Measurements from ENCODE around the gene GOLGA2.
A peak's percentile ranks its signal among the peaks of the same experiment; 100 is the strongest.

GOLGA2 gene, protein sequence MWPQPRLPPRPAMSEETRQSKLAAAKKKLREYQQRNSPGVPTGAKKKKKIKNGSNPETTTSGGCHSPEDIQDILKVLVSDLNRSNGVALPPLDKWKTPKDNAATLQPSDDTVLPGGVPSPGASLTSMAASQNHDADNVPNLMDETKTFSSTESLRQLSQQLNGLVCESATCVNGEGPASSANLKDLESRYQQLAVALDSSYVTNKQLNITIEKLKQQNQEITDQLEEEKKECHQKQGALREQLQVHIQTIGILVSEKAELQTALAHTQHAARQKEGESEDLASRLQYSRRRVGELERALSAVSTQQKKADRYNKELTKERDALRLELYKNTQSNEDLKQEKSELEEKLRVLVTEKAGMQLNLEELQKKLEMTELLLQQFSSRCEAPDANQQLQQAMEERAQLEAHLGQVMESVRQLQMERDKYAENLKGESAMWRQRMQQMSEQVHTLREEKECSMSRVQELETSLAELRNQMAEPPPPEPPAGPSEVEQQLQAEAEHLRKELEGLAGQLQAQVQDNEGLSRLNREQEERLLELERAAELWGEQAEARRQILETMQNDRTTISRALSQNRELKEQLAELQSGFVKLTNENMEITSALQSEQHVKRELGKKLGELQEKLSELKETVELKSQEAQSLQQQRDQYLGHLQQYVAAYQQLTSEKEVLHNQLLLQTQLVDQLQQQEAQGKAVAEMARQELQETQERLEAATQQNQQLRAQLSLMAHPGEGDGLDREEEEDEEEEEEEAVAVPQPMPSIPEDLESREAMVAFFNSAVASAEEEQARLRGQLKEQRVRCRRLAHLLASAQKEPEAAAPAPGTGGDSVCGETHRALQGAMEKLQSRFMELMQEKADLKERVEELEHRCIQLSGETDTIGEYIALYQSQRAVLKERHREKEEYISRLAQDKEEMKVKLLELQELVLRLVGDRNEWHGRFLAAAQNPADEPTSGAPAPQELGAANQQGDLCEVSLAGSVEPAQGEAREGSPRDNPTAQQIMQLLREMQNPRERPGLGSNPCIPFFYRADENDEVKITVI

DNA sequence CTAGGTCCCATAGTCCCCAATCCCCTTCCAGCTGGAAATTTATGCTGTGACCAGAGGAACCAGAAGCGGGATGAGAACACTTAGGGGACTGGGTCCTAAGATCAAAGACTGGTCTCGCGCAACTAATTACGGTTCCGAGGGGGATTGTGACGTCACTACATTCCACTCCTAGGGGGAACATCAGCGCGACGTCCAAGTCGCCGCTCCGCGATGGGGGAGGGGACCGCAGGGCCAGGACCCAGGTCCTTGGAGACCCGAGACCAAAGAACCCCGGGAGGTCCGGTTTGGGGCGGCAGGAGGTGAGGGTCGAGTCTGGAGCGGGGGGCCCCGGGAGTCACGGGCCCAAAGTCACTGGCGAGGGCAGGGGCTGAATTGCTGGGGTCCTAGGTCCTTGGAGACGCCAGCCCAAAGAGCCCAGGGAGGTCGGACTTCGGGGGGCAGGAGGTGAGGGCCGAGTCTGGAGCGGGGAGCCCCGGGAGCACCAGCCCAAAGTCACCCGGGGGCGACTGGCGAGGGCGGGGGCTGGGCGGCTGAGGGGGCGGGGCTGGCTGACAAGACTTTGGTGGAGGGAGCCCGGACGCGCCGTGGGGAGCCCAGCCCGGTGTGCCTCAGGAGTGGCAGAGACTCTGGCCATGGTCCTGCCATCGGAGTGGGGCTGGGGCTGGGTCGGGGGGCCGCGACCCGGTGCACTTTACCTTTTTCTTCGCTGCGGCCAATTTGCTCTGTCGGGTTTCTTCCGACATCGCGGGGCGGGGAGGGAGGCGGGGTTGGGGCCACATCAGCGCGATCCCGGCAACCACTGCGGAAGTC lies at the start of gene GOLGA2:
TSS of gene GOLGA2 (minus strand) at position 810 of the 810 bp plus-strand sequence. CDS start at position 779, 31 bp downstream.
- DNase-seq: peak; percentile 73

DNA sequence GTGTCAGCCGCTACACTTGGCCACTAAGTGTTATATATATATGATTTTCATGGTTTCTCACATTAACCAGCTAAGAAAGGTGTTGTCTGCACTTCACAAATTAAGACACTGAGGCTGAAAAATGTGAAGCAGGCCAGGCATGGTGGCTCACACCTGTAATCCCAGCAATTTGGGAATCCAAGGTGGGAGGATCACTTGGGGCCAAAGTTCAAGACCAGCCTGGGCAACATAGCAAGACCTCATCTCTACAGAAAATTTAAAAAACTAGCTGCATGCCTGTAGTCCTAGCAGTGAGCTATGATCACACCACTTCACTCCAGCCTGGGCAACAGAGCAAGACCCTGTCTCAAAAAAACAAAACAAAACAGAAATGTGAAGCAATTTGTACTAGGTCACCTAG lies 48.6 kb upstream of the GOLGA2 start:
- DNase-seq: no peak

DNA sequence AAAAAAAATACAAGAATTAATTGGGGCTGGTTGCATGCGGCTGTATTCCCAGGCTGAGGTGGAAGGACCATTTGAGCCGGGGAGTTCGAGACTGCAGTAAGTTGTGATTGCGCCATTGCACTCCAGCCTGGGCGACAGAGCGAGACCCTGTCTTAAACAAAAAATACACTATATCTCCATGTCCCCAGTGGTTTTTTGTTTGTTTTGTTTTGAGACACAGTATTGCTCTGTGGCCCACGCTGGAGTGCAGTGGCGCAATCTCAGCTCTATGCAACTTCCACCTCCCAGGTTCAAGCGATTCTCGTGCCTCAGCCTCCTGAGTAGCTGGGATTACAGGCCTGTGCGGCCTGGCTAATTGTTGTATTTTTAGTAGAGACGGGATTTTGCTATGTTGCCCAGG lies 48.0 kb upstream of the GOLGA2 start:
- DNase-seq: no peak

DNA sequence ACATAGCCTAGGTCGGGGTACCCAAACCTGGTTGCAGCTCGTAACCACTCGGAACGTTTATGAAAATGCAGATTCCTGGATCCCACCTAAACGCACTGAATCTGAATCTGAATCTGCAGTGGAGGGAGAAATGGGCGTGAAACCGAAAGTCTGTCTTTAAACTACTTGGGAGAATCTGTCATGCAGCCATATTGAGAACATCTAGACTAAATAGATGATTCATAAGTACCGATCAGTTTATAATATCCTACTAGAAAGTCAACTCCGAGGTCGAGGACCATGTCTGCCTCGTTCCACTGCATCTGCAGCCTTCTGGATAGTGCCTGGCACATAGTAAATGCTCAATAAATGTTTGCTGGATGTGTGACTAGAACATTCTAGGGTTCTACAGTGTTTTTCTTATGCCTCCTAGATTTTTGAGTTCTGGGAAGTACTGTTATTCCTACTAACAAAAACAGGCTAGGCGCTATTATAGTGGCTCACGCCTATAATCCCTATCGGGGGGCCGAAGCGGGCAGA lies 47.5 kb upstream of the GOLGA2 start:
- no peak for DNase-seq

DNA sequence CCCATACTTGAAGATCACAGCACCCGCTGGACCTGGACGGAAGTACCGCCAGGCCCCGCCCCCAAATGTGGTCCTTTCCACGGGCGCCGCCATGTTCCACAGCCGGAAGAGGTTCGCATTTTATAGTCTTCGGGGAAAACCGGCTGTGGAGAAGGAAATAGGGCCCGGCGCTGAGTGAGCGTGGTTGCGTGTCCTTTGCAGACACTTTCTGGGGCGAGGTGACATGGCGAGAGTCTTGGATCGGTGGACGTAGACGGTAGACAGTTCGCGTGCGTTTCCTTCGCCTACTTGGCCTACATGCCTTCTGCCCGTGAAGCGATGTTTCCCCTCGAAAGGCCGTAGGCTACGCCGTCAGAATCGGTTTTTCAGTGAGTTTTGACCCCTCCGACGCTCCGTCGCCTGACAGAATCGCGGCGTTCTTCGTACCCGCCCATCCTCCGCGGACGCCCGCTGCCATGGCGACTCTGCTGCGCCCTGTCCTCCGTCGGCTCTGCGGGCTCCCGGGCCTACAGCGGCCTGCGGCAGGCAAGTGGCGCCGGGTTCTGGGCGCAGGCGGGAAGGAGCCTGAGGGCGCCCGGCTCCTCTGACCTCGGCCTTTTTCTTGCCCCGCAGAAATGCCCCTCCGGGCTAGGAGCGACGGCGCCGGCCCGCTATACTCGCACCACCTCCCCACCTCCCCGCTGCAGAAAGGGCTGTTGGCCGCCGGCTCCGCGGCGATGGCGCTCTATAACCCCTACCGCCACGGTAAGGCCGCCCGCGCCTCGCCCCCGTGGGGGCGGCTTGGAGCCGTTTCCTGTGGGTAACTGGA lies 46.8 kb upstream of the GOLGA2 start, which contains the start of the genes COQ4 and TRUB2:
TSS of gene COQ4 (plus strand) at position 436 of the 808 bp plus-strand sequence. CDS start at position 456, 20 bp downstream.
TSS of gene TRUB2 (minus strand) at position 44 of the 808 bp plus-strand sequence. CDS start at position 5, 39 bp downstream.
- DNase-seq: peak; percentile 96

DNA sequence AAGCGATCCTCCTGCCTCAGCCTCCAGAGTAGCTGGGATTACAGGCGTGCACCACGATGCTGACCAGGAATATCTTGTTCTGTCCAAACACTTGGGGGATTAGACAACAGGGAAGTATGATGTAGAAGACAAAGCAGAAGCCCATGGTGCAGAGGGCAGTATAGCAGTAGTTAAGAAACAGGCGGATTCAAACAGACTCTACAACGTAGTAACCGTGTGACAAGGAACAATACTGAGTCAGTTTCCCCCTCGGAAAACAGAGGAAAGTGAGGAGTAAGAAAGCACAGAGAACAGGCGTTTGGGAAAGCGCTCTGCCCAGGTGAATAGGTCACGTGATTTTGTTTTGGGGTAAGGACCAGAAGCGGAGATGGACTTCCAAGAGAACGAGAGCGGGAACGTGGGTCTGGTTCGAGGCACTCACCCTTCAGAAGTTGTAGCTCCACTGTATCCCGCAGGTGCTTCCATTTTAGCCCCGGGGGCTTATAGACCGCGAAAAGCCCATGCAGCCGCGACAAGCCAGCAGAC lies 46.1 kb upstream of the GOLGA2 start:
- no peak for DNase-seq

DNA sequence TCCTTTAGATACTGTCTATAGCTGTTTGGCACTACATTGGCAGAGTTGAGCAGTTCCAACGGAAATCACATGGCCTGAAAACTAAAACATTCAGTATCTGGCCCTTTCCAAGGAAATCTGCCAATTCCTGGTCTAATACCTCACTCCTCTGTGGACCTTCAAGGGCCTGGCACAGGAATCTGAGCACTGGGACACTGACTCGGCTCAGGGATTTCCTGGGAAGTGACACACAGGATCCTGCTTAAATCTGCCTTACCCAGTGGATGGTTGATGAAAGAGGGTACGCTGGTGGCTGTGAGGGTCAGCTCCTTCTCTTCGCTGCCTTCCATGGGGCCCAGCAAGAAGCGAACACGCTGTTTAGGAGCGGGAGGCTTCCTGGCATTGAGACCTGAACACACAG lies 45.5 kb upstream of the GOLGA2 start:
- no peak for DNase-seq

DNA sequence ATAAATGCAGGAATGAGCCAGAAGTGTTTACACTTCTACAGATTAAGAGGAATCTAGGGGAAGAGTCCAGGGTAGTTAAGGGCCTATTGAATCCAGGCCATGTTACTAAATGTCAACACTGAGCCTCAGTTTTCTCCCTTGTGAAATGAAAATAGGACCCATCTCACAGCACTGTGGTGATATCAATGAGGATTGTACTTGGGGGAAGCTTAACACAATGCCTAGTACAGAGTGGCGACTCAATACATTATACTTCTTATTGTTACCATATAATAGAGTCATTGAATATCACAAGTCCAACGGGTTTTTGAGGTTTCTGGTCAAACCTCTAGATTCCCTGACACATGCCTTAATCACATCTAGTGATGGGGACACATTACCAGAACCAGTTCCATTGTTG lies 41.8 kb upstream of the GOLGA2 start:
- no peak for DNase-seq

DNA sequence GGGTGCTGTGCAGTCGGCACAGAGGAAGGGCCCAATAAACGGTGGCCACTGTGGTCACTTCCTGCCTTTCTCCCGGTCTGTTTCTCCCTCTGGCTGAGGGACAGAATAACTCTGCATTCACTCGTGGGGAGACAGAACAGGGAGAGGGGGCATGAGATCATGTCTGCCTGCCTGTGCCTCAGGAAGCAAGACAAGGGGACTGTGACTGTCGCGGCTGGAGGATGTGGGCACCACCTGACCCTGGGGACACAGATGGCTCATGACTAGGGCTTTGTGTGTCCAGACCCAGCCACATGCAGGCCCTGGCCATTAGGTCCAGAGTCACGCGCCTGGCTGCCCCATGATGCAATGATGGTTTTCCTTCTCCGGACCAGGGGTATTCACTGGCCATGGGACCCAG lies 40.6 kb upstream of the GOLGA2 start:
- DNase-seq: no peak

DNA sequence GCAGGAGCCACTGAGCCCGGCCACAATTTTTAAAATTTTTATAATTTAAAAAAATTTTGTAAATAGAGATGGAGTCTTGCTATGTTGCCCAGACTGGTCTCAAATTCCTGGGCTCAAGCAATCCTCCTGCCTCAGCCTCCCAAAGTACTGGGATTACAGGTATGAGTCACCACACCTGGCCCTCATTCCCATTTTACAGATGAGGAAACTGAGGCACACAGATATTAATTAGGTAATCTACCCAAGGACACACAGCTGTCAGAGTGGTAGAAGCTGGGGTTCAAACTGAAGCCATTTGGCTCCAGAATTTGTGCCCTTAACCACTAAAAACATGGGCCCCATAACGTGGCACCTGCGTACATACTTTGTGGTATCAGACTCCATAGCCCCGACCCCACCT lies 38.9 kb upstream of the GOLGA2 start:
- no peak for DNase-seq

DNA sequence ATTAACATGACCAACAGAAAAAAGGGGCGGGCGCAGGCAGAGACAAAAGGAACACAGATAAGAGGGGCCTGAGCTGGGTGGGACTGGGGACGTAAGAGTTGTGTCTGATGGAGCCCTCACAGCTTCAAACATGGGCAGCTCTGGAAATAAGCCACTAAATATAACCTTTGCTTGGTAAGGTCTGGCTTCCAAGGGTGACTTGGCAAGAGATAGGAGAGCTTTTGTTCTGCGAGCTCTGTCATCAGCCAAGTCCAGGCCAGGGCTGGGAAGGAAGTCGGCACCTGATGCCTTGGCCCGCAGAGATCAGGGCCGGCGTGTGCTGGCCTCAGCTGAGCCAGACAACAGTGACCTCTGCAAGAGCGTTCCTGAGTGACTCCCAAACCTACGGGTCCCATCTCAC lies 34.7 kb upstream of the GOLGA2 start:
- no peak for DNase-seq

DNA sequence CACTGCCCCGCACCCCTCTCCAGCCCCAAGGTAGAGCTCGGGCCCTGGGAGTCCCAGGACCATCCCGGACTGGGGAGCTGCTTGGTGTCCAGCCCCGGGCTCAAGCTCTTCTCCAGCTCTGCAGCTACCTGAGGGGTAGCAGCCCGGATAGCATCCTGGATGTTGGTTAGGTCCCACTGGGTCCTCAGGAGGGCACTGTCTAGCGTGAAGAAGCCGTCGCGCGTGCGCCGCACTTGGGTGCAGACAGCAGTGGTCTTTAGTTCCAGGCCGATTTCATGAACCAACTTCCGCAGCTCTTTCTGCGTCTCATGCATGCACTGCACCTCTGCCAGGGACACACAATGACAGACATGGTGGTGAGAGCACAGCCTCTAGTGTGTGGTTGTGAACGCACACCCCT lies 33.7 kb upstream of the GOLGA2 start:
- no peak for DNase-seq

DNA sequence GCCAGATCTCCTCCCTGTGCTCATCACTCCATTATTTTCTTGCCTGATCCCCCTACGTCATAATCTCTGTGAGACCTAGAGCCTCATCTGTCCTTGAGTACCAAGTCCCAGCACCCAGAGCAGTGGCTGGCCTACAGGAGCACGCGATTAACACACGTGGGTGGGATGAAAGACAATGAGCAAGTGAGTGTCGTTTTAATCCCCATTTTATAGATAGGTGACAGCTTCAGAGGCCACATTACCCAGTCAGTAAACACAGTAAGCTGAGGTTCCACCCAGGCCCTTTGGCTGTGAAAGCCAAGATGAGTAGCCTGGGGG lies 29.1 kb upstream of the GOLGA2 start:
- DNase-seq: no peak

DNA sequence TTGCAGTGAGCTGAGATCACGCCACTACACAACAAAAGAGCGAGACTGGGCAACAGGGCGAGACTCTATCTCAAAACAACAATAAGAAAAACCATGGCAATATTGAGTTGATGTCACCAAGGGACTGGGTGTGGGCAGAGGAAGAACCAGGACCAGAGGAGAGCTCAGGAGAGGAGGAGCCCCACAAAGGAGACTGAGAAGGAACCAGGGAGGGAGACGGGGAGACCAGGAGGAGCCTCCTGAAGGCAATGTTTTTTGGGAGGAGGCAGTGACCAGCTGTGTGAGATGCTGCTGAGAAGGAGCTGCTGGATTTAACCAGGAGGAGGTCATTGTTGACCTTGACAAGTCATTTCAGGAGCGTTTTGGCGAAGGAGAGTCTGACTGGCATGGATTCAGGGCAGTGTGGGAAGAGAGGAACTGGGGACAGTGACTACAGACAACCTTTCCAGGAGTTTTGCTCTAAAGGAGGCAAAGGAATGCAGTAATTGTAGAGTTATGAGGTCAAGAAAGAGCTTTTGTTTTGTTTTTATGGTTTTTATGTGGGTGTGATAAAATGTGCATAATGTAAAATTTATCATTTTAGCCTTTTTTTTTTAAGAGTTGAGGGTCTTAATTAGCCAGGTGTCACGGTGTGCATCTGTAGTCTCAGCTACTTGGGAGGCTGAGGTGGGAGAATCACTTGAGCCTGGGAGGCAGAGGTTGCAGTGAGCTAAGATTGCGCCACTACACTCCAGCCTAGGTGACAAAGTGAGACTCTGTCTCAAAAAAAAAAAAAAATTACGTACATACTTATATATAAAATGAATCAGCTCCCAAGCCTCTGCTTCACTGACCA lies 28.5 kb upstream of the GOLGA2 start:
- DNase-seq: no peak

DNA sequence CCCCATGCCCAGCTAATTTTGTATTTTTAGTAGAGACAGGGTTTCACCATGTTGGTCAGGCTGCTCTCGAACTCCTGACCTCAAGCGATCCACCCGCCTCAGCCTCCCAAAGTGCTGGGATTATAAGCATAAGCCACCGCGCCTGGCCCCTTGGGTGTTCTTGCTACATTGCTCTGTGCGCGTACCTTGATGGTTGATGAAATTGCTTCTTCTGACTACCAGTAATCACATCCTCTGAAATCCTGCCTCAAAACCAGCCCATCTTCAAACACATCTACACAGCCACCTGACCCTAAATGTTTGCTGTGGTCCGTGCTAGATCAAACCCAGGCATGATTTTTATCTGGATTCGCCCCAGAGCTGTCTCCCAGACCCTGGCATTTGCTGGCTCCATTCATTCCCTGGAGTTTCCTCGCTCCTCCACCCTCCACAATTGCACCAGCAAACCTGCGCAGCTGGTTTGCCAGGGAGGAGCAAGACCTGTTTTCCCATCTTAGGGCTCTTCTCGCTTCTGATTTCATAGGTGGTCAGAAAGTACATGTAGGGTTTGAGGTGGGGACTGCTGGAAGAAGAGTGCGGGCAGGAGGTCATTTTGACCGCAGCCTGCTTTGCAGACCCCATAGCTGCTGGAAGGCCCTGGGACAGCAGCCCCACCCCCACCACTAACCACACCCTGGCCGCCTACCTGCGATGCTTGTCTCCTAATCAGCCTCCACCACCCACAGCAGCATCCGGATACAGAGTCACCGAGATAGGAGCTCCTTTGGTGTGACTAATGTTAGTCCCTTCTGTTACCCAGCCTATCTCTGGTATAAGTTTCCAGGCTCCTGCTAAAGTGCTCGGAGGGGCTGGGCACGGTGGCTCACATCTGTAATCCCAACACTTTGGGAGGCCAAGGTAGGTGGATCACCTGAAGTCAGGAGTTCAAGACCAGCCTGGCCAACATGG lies 23.0 kb upstream of the GOLGA2 start:
- DNase-seq: no peak

DNA sequence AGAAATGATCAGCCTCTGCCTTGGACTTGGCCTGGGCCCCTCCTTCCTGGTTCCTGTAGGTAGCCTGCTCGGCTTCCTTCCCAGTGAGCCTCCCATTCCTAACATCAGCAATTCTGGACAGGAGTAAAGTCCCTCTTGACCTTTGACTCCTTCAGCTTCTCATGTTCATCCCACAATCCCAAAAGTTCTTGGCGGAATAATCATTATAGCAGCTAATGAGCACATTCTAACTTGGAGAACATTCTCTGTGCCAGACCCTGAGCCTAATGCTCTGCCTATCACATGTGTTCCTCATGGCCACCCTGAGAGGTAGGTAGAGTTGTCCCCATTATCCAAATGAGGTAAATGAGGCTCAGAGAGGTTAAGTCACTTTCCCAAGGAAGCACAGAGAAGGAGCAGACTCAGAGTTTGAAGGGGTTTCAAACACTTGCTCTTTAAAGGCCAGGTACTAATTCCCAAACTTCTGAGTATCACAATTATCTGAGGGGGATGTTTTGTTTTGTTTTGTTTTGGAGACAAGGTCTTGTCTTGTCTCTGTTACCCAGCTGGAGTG lies 21.5 kb upstream of the GOLGA2 start:
- DNase-seq: no peak

DNA sequence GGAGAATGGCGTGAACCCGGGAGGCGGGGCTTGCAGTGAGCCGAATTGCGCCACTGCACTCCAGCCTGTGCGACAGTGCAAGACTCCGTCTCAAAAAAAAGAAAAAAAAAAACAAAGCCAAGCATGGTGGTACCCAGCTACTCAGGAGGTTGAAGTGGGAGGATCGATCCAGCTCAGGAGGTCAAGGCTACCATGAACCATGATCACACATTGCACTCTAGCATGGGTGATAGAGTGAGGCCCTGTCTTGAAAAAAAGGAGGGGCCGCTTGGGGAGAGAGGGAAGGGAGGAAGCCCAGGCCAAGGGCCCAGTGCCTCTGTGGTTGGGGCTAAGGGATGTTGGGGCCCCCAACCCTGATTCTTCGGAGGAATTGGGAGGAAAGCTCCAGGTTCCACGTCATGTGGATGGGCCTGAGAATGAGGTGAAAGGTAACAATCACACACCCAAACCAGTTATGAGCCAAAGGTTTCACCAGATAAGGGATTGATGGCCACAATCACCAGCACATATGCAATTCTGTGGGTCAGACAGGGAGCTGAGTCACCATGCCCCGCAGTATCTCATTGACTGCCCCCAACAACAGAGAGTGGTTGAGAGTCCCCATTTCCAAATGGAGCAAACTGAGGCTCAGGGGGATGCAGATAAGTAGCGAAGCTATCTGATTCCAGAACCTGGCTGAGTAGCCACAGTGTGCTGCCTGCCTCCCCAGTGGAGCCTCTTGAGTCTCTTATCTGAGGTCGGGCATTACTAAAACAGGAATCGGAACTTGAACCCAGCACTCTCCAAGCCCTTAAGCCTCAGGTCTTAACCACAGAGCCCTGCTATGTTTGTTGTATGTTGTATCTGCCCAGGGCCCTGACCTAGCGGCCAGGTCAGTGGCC lies 20.8 kb upstream of the GOLGA2 start:
- no peak for DNase-seq

DNA sequence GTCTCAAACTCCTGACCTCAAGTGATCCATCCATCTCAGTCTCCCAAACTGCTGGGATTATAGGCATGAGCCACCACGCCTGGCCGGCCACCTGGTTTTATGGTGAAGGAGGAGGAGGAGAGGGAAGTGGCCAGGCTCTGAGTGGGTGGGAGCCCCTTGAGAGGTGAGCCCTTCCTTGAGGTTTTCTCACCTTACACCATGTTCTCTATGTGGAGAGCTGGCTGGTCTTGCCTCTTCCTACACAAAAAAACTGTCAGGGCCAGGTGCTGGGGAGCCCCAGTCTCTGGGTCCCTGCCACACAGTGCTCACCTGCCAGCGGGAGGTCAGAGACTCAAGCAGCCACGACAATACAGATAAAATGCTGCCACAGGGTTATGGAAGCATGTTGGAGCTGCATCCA lies 18.3 kb upstream of the GOLGA2 start:
- DNase-seq: no peak
